DND-41 (cell line): Measurements from ENCODE around the gene DAGLA.

Experiments used
- CTCF ChIP-seq: IDR thresholded peaks from 2 replicates; pipeline ENCODE4 v1.5.1; 2012; ENCODE audit warnings: borderline replicate concordance, low read length, moderate library complexity, mild to moderate bottlenecking; ENCODE audit not compliant: poor library complexity, severe bottlenecking; ENCODE audit errors: extremely low read depth
- EZH2 ChIP-seq: IDR thresholded peaks from 3 replicates; pipeline ENCODE4 v1.6.1; 2012; ENCODE audit warnings: borderline replicate concordance, low read depth, mild to moderate bottlenecking, moderate library complexity, low read length, inconsistent platforms; ENCODE audit not compliant: severe bottlenecking

GRCh38 chr11:61756147-61756451, 75.9 kb downstream of the DAGLA start:
- TF ChIP-seq CTCF (no peak), EZH2 (no peak)
